GM21528 (cell line): ENCODE measurements around the gene SPG21.

Source experiments
- ATAC-seq: cut with Tn5 transposase; IDR thresholded peaks from one replicate; pipeline ENCODE4 v1.9.1; 2021; ENCODE audit warnings: mild to moderate bottlenecking, moderate library complexity; ENCODE audit not compliant: unreplicated experiment, low FRiP score

Gene SPG21

DNA sequence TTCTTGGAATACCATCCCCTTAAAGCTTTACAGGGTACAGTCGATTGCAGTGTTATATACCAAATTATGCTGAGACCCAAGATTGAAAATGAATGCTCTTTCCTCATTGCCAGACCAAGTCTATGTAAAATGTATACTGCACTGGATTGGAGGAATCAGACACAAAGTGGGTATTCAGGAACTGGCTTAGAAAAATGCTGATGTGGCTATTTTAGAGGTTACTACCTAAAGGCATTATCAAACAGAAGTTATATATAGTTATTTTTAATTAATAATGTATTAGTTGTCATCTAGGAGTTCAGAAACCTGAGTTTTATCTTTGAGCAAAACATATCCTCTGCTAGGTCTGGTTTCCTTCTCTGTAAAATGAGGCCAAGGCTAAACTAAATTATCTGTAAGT lies 3.6 kb upstream of the SPG21 start:
- no peak for ATAC-seq

DNA sequence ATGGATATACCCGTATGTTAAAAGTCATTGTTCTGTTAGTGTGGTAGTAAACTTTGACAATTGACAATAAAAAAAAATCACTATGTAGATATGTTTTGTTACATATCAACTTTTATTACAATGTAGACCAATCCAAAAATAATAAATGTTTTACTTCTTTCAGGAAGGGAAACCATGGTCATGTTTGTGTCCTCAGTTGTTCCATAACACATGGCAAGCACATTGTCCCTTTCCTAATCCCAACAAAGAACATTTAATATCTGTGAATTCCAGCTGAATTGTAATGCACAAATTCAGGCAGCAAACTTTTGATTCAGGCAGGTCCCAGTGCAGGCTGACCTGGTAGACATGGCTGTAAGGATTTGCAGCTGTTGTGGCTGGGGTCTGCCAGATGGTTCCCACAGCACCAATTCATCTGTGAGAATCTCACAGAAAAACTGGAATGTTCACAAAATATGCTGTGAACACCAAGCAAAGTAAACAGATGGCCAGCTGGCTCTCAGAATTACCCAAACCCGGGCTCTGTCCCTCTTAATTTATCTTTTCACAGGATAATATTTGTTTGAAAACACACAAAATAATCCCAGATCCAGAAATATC lies 1.9 kb upstream of the SPG21 start:
- ATAC-seq, result no peak

DNA sequence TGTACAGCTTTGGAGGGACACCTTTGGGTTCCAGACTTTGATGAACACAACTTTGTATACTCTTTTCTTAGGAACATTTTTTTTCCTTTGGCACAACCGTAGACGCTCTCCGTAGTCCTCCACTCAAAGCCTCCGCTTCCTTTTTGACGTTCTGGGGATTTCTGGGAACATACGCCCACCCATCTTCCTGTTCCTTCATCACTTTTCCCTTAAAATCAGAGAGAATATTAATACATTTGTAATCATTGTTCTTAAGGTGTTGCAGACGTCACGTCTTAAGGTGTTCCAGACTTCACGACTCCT lies 405 bp upstream of the SPG21 start:
- ATAC-seq, result no peak

DNA sequence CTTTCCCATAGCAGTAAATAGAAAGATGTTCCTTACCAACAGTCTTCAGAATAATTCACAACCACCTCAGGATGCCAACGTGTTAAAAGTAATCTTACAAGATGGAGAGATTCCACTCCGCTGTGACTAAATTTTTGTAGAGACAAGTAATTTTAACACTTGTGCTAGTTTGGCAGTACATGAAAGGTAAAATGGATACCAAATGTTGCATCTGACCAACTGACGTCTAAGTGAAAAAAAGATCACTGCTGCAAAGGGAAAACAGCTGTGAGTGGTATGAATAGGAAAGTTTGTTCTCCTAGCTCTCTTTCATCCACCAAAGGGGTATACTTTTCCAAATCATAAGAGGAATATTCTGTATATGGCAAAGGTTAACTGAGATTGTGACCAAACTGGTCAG lies 2.6 kb downstream of the SPG21 start:
- no peak for ATAC-seq

GRCh38 chr15:64985366-64986033 lies 4.2 kb downstream of the SPG21 start:
- ATAC-seq, result no peak

DNA sequence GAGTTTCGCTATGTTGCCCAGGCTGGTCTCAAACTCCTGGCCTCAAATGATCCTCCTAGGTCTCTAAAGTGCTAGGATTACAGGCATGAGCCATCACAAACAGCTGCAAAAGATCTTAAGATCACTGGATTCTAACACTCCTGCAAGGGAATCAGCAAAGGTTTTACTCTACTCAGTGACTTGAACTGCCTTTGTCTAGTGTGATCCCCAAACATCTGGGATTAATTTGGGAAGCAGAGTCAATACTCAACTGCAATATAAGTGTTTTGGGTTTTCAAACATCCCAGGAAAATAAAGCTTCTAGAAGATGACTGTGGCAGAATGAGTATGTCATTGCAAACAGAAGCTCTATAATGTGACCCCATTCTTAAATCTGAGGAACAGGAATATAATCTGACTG lies 7.2 kb downstream of the SPG21 start:
- ATAC-seq, result no peak

DNA sequence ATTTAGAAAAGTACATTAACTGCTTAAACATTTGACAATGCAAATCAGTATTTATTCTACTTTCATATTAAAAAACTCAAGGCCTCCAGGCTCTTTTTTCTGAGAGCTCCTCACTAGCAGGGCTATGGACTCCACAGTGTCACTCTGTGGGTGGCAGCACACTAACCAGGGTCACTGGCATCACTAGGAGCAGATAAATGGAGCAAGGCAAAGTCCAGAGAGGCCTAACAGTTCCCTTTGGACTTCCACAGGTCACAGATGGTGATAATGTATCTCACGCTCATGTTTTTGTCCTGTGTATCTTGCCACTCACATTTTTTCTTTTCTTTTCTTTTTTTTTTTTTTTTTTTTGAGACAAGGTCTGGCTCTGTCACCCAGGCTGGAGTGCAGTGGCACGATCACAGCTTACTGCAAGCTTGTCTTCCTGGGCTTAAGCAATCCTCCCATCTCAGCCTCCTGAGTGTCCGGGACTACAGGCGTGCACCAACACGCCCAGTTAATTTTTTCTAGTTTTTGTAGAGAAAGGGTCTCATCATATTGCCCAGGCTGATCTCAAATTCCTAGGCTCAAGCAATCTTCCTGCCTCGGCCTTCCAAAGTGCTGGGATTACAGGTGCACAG lies 7.8 kb downstream of the SPG21 start:
- no peak for ATAC-seq

DNA sequence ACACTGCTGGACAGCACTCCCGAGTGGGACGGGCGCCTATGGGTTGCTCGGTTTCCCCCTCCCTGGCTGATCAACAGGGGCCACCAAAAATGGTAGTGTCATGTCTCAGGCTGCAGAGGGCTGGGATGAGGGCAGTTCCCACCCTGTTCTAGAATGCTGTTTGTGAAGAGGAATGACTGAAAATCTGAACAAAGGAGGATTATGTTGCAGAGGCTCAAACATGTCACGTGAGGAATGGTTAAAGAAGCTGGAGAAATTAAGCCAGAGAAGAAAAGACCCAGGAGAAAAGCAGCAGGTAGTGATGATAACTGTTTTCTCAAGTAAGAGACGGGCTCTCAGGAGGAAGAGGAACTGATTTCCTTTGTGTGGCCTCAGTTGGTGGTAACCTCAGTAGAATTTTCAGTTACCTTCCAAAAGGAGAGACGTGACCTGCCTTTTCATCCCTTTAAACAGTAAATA lies 10.4 kb downstream of the SPG21 start:
- no peak for ATAC-seq

DNA sequence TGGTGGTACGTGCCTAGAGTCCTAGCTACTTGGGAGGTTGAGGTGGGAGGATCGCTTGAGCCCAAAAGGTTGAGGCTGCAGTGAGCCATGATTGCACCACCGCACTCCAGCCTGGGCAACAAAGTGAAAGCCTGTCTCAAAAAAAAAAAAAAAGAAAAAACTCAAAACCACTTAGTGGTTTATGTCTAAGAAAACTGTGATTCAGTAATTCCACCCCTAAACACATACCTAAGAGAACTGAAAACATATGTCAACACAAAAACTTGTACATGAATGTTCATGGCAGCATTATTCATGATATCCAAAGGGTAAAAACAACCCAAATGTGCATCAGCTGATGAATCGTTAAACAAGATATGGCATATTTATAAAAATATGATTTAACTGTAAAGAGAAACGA lies 14.3 kb downstream of the SPG21 start:
- no peak for ATAC-seq

- ATAC-seq, result no peak
Observed at GRCh38 chr15:64970698-64971097, 19.0 kb downstream of the SPG21 start.

DNA sequence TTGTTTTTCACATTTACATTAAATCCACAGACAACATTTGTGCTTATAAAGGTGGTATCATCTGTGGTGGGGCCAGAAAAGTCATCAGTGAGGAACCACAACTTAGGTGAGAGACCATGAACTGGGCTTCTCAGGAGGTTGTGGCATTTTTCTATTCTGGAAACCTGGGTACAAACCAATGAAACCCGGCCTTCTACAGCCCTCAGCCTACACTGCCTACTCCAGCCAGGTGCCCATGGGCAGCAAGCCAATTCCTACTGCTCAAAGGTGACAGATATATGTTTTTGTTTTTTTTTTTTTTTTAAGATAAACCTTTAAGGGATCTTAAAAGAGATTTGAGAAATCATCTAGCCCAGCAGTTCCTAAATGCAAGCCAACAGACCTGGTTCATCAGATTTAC lies 20.3 kb downstream of the SPG21 start:
- no peak for ATAC-seq

DNA sequence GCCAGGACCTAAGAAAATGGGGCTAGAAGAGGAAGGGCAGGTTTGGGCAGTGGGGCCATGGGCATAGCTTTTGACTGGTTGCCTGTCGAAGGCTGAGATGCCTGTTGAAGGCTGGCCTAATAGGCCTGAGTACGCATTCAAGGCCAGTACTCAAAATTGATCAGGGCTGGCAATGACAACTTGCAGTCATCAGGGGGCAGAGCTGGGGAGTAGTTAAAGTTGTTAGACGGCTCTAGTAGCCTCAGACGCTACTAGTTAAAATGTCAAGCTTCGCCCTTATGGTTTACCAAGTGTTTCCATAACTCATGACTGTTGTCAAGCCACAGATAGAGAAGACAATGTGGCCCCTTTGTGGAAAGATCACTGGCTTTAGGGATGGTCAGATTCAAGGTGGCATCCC lies 28.7 kb downstream of the SPG21 start:
- no peak for ATAC-seq

DNA sequence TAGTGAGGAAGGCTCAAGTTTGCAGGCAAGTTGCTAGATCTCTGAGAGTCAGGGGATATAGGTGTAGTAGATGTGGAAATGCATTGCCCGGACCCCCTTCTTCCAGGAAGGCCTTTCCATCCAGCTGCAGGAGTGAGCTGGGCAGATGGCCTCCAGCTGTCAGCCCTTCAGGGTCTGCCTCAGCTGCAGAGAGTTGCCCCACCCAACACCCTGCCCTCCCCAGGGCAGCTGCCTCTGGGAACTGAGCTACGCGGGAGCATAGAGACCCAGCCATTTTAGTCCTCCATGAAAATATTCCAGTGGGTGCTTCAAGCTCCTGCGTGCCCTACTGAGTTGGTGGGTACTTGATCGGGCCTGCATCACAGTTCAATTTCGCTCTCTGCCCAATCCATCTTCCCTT lies 29.6 kb downstream of the SPG21 start:
- no peak for ATAC-seq

GRCh38 chr15:64959128-64959527 lies 30.6 kb downstream of the SPG21 start:
- ATAC-seq, result no peak

- no peak for ATAC-seq
Observed at GRCh38 chr15:64954395-64954794, 35.3 kb downstream of the SPG21 start.

- ATAC-seq, result no peak
Observed at GRCh38 chr15:64951777-64952418, 37.8 kb downstream of the SPG21 start.

DNA sequence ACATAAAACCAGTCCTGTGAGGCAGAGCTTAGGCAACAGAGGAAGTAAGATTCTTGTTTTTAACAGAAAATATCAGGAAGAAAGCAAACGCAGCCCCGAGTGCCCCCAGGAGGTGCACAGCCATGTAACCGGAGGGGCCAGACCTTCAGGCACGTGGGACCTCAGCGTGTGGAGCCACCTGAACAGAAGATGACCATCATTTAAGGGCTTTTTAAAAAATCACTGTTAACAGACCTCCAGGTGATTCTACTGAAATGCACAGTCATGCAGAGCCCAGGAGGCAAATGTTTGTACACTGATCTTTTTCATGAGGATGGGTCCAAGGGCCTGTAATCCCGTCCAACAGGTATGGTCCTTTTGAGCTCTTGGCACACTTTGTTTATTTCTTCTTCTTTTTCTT lies 38.8 kb downstream of the SPG21 start:
- ATAC-seq, result no peak

DNA sequence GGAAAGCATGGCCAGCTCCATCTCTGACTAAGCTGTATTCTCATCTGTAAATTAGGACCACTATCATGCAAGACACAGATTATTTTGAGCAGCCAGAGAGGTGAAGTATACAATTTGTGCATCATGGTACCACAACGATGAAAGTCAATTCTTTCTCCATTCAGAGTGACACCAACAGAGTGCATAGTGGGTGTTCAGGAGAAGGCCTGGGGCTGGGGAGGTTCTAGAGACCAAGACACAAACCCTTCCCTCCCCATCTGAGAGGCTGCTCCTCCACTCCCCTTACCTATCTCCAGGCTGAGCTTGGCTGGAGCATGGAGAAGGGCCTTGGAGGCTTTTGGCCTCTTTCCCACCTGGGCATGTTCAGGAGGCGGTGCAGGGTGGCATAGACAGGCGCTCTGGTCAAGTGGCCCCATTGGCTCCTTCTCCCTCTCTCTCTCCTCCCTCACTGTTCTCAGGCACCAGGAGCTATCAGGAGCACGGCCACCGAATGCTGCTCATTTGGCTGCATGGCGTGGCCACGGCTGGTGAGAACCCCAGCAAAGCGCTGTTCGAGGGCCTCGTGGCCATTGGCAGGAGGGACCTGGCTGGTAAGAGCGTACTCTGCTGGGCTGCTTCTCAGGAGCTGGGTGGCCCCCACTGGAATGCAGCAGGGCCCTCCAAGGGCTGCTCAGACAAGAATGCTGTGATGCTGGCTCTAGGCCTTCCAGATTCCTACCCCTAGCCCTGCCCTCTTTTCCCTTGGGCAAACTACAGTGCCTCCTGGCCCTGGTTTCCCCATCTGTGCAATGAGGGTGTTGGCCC lies 40.1 kb downstream of the SPG21 start:
- no peak for ATAC-seq

DNA sequence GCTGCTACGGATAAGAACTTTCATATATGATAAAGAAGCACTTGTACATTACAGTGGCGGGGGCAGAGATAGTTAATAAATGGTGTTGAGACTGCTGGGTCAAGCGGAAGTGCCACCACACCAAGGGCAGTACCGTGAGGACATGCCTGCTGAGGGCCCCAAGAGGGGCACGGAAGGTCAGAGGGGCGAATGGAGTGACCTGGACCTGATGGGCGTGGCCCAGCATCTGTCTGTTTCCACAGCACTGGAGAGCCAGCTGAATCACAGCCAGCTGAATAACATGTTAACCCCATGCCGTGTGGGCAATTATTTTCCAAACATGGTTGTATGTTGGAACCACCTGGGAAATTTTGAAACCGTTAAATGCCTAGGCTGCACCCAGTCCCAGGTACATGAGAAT lies 40.8 kb downstream of the SPG21 start:
- no peak for ATAC-seq

DNA sequence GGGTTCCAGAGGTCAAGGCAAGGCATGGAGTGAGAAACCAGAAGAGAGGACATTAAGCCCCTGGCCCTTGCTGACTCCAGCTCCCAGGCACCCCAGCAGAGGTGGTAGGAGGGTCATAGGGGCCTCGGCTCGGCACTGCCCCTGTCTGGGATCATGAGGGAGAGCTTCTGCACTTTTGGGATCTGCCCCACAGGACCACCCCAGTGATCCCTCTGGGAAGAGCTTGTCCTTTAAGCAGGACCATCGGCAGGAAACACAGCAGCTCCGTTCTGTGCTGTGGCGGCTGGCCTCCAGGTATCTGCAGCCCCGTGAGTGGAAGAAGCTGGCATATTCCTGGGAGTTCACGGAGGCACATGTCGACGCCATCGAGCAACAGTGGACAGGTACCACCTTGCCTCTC lies 42.5 kb downstream of the SPG21 start:
- no peak for ATAC-seq

GRCh38 chr15:64944961-64945360 lies 44.8 kb downstream of the SPG21 start:
- no peak for ATAC-seq
